Smooth muscle cell of the pulmonary artery (primary cell): Measurements from ENCODE around the gene ROR2. TPM values are rescaled to one million over a fixed set of nuclear protein-coding genes. Genes with fewer than 3 reads are reported as not detected.

ENCODE experiments used
- total RNA-seq: library from RNA; depleted of rRNA; stranded (reverse); fragments of >200 nt; gene quantifications from 2 replicates; pipeline ENCODE4 v1.2.3, GENCODE V29; 2014

Gene ROR2
- 2.0 TPM in 1 of 2 replicates, not detected in the other for total RNA-seq

DNA sequence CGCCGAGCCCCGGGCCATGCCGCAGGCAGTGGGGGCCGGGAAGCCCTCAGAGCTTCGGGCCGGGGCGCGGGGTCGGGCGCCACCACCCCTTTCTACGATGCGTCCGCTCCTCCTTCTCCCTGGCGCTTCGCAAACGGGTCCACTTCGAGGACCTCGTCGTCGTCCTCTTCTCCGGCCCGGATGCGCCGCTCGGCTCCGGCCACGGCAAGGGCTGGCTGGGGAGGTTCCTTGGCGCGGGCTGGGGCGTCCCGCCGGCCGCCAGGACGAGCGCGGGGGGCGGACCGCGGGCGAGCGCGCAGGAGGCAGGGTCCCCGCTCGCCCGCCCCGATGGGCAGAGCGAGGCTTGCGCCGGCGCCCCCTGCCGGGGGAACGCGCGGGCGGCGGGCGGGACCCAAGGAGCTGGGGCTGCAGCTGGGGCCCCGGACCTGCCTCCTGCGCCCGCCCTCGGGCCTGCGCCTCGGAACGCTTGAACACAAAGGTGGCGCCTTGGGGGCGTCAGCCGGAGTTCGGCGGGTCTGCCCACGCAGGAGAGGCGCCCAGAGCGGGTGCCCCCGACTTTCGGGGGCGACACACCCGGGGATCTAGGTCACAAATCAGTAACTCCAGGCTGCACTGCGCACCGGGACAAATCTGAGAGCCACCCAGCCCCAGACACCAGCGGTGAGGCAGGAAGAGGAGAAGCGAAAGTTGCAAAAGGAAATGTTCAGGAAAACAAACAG lies at the start of gene ROR2:
Gene ROR2 (minus strand): TSS at position 283 of the 719 bp plus-strand sequence.

Other genes with a start within 250 kb of the ROR2 start
- gene SPTLC1, start 165.2 kb upstream of the ROR2 start, total RNA-seq = 85.7 and 114 TPM in 2 replicates